K562 (cell line): Measurements from ENCODE around the gene GP1BB. TPM values are rescaled to one million over a fixed set of nuclear protein-coding genes. Genes with fewer than 3 reads are reported as not detected.

Source experiments
- BRD4 ChIP-seq: fragments of 200-600 bp; sonication (generic); IDR thresholded peaks from 2 replicates; pipeline ENCODE4 v1.6.1; 2017; ENCODE audit warnings: inconsistent platforms
- COPS2 ChIP-seq: fragments of 450-650 bp; conservative IDR thresholded peaks from 2 replicates; pipeline ENCODE4 v1.6.1; 2016; ENCODE audit warnings: mild to moderate bottlenecking, moderate library complexity
- DEAF1 ChIP-seq: fragments of 450-650 bp; formaldehyde crosslinking; IDR thresholded peaks from 2 replicates; pipeline ENCODE4 v1.4.0; 2020; ENCODE audit warnings: mild to moderate bottlenecking, moderate library complexity
- FIP1L1 ChIP-seq: fragments of 200-400 bp; formaldehyde crosslinking; IDR thresholded peaks from 2 replicates; pipeline ENCODE4 v1.6.1; 2018; ENCODE audit warnings: mild to moderate bottlenecking, low read depth, low read length; ENCODE audit not compliant: poor library complexity, severe bottlenecking
- HNRNPH1 ChIP-seq: fragments of 200-400 bp; formaldehyde crosslinking; optimal IDR thresholded peaks from 2 replicates; pipeline ENCODE3; 2017; ENCODE audit warnings: low read depth, mild to moderate bottlenecking, low read length, moderate library complexity
- MLLT1 ChIP-seq, 2 experiments: fragments of 450-650 bp; IDR thresholded peaks; 2 replicates each; pipeline ENCODE4 v1.6.1; 2016
- NFIC ChIP-seq: fragments of 450-650 bp; IDR thresholded peaks from 2 replicates; pipeline ENCODE4 v1.6.1; 2017; ENCODE audit warnings: mild to moderate bottlenecking, inconsistent platforms
- PKNOX1 ChIP-seq: fragments of 450-650 bp; IDR thresholded peaks from 2 replicates; pipeline ENCODE4 v1.6.1; 2016
- RERE ChIP-seq: sonication (generic); formaldehyde crosslinking; IDR thresholded peaks from 2 replicates; pipeline ENCODE4 v1.8.0; 2023; ENCODE audit warnings: missing genetic modification reagents, mild to moderate bottlenecking, borderline replicate concordance
- SPI1 ChIP-seq: IDR thresholded peaks from 2 replicates; pipeline ENCODE4 v1.6.1; 2011; ENCODE audit warnings: low read depth, low read length, control low read depth, borderline replicate concordance
- SREBF2 ChIP-seq: sonication (generic); formaldehyde crosslinking; IDR thresholded peaks from 2 replicates; pipeline ENCODE4 v1.4.0; 2020; ENCODE audit warnings: mild to moderate bottlenecking, missing genetic modification reagents
- ZFP30 ChIP-seq: fragments of 250-450 bp; sonication (Bioruptor Pico); IDR thresholded peaks from 2 replicates; pipeline ENCODE4 v1.8.0; 2022; ENCODE audit warnings: moderate library complexity, mild to moderate bottlenecking, inconsistent platforms, borderline replicate concordance
- ZNF133 ChIP-seq: fragments of 250-450 bp; sonication (Bioruptor Pico); IDR thresholded peaks from 2 replicates; pipeline ENCODE4 v1.4.0; 2020; ENCODE audit warnings: mild to moderate bottlenecking
- polyA plus RNA-seq, 8 experiments: library from polyadenylated mRNA; depleted of rRNA in 4 of 8; stranded (reverse) in 5 of 8; unstranded in 3 of 8; fragments of >200 nt; fragmentation: Nextera tagmentation in 2 of 8; fragmentation: Illumina TruSeq in 1 of 8; extraction: Ambion mirVana in 2 of 8; extraction: Trizol in 1 of 8; gene quantifications; 2 replicates each; pipeline versions ENCODE4 v1.2.1 to v1.2.3, GENCODE V29; 2011 to 2014; ENCODE audit warnings: inconsistent platforms in 1 of 8, missing spikeins in 1 of 8
- total RNA-seq, 7 experiments: library from RNA; depleted of rRNA in 6 of 7; stranded (reverse); fragments of >200 nt in 6 of 7; fragmentation: Illumina TruSeq in 2 of 7; extraction: Trizol in 2 of 7; gene quantifications; 2 replicates each; pipeline versions ENCODE4 v1.2.1 to v1.2.3, GENCODE V29; 2011 to 2021; ENCODE audit warnings: low replicate concordance in 1 of 7

The GP1BB gene
- total and polyA plus RNA-seq, 9 of the 15 experiments (the other 6 are each of a cell fraction or from before 2014, with no cell fraction given) = 0.69 to 162 (median 2.8) TPM

- 0 out of 2 replicates have a peak, but pooled peaks have one; percentile 27 for TF ChIP-seq BRD4
- TF ChIP-seq HNRNPH1 = no peak
- no peak for TF ChIP-seq RERE (CRISPR knock-in tag)
- TF ChIP-seq ZNF133 = no peak
- TF ChIP-seq MLLT1 (IDR thresholded peaks at IDR 0.05) = no peak
- no peak for TF ChIP-seq COPS2
- TF ChIP-seq DEAF1 (CRISPR knock-in tag) = no peak
- no peak for TF ChIP-seq ZFP30
- TF ChIP-seq NFIC = no peak
- TF ChIP-seq SPI1 = peak; percentile 7; the same call in 1 of the 2 replicates
- no peak for TF ChIP-seq SREBF2 (CRISPR knock-in tag)
- no peak for TF ChIP-seq FIP1L1
- TF ChIP-seq PKNOX1 = no peak
Observed at GRCh38 chr22:19772673-19773469, 49.5 kb downstream of the GP1BB start (continued).
